Activated T-helper 17 cell treated with anti-CD3 and anti-CD28 coated beads, Interleukin-2, amount 50 U/mL, for 72 hours (primary cell): Measurements from ENCODE around the gene DAGLA. TPM values are rescaled to one million over a fixed set of nuclear protein-coding genes. Genes with fewer than 3 reads are reported as not detected.

Experiments used
- ATAC-seq: fragments of 150-1000 bp; cut with Tn5 transposase; replicated peaks from 2 replicates; pipeline ENCODE4 v1.10.0; 2021; ENCODE audit warnings: mild to moderate bottlenecking, moderate library complexity
- H3K27ac Mint-ChIP-seq: one replicate; pipeline ENCODE4 v1.8.0; 2022; ENCODE audit warnings: mixed read lengths
- H3K27me3 Mint-ChIP-seq: one replicate; pipeline ENCODE4 v1.8.0; 2022; ENCODE audit warnings: mixed read lengths
- H3K36me3 Mint-ChIP-seq: one replicate; pipeline ENCODE4 v1.8.0; 2022; ENCODE audit warnings: low read depth, mild to moderate bottlenecking, mixed read lengths
- H3K4me1 Mint-ChIP-seq: one replicate; pipeline ENCODE4 v1.8.0; 2022; ENCODE audit warnings: mixed read lengths
- H3K4me3 Mint-ChIP-seq: one replicate; pipeline ENCODE4 v1.8.0; 2022; ENCODE audit warnings: mild to moderate bottlenecking, mixed read lengths
- H3K9me3 Mint-ChIP-seq: one replicate; pipeline ENCODE4 v1.8.0; 2022; ENCODE audit warnings: mixed read lengths
- total RNA-seq, 2 donors: library from RNA; stranded (reverse); gene quantifications; one replicate each; pipeline ENCODE4 v1.2.3, GENCODE V29; 2022

DAGLA gene
- total RNA-seq, 2 donors from 2014 or later = 0.11 to 0.13 TPM

DNA sequence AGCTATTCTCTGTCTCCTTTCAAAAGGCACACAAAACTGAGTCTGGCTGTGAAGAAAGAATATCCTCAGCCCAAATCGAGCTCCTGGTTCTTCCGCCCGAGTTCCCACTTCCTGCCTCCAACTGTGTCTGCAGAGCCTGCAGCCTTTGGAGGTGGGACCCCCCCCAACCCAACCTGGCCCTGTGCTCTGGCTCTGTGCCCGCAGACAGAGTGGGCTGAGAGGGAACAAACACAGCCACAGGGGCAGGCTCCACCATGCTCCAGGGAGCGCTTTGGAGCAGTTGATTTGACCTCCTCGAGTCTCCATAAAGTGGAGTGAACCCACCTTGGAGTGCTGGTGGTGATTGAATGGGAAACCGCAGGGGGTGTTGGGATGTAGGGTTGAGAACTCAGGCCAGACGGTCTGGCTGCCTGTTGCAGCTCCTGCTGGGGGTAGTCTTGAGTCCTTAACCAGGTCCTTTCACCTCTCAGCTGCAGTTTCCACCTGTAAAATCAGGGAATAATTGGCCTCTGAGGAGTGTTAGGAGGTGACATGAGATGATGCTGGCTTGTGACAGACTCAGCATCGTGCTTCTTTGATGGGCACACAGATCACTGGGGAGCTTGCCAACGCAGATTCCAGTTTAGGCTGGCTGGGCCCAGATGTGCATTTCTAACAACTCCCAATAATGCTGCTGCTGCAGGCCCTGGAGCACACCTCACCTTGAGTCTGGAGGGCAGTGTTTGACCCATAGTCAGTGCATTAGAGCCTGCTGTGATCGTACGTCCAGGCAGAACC is 11.4 kb downstream of the DAGLA start:
- H3K36me3 Mint-ChIP-seq = no peaks in the 10 kb centered on the region
- peaks cover 8% of the 10 kb centered on the region for H3K4me1 Mint-ChIP-seq
- ATAC-seq = no peak
- no peaks in the 10 kb centered on the region for H3K27me3 Mint-ChIP-seq
- H3K4me3 Mint-ChIP-seq = no peak overlapping the region
- no peak overlapping the region for H3K27ac Mint-ChIP-seq
- no peaks in the 10 kb centered on the region for H3K9me3 Mint-ChIP-seq

DNA sequence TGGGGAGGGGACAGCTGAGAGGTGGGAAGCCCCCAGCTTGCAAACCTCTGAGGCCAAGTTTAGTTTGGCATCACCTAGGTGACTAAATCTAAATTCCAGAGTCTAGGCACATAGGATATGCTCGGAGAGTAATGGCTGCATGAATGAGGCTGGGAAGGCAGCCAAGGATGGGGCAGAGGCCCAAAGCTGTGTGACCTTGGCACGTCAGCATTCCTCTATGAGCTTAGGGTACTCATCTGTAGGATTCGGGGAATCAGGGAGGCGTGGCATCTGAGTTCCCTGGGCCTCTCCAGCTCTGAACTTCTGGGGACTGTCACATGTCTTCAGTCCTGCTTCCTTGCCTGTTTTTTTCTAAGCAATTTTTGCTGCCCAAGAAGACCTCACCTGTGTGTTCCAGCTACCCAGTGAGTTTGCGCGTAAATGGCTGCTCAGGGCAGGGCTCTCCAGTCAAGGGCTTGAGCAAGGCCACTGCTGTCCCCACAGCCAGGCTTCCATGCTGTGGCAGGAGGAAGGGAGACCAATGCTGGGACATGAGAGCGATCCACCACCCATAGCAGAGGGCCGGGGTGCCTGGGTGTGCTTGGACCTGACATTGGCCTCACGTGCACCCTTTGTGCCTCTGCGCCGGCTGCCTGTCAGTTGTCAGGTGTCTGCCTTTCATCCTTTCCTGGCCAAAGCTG is 13.9 kb downstream of the DAGLA start:
- no peaks in the 10 kb centered on the region for H3K36me3 Mint-ChIP-seq
- ATAC-seq = no peak

DNA sequence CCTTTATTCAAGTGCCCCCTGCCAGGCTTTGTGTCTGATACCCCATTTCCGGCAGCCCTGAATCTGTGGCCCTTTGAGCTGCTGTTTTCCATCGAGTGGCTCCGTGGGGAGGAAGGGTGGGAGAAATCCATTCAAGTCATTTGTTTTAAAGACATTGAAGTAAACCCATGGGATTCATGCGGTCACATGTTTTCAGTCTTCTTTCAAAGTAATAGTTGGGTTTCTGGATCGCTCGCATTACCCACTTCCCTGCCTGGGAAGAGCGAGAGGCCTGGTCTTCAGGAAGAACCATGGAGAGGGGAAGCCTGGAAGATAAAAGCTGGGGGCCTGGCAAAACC is 14.4 kb downstream of the DAGLA start:
- Mint-ChIP-seq H3K27ac (no peak overlapping the region), H3K27me3 (no peaks in the 10 kb centered on the region), H3K36me3 (no peaks in the 10 kb centered on the region), H3K4me3 (no peak overlapping the region), H3K9me3 (no peaks in the 10 kb centered on the region), H3K4me1 (peaks cover 8% of the 10 kb centered on the region)
- no peak for ATAC-seq

More for the DNA sequence above, 13.9 kb downstream of the DAGLA start:
- no peaks in the 10 kb centered on the region for H3K9me3 Mint-ChIP-seq
- no peaks in the 10 kb centered on the region for H3K27me3 Mint-ChIP-seq
- H3K4me3 Mint-ChIP-seq = no peak overlapping the region
- H3K27ac Mint-ChIP-seq = no peak overlapping the region
- peaks cover 8% of the 10 kb centered on the region for H3K4me1 Mint-ChIP-seq

DNA sequence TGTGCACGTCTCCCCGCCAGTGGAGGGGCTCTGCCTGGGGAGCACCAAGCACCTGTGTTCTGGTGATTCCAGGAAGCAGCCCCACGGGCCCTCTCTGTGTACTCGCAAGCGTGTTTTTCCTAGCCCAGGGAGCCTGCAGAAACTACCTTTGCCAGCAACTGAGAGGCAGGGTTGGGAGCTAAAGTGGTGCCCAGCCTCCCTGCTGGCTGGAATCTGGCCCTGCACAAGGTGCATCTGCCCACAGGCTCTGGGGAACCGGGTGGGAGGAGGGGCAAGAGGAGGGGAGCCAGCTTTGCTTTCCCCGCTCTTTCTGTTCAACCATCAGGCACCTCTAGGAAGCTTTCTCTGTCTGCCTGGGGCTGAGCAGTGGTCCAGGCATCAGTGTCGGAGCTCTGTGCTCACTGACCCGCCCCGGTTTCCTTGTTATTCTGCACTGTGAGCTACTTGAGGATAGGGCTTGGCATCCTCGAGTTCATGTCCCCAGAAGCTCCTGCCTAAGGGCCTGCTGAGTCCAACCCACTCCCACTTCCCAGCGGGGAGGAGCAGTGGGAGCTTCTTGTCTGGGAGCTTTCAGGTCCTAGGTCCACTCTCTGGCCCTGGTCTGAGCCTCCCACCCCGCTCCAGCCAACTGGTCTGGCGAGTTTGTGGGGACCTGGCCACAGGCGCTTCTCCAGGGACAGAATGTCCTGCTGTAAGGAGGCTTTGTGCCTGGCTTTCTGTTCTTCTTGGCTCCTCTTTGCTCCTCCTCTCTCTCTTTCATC is 14.9 kb downstream of the DAGLA start:
- no peaks in the 10 kb centered on the region for H3K36me3 Mint-ChIP-seq
- H3K27ac Mint-ChIP-seq = peak overlapping the region; percentile 95
- peaks cover 8% of the 10 kb centered on the region for H3K4me1 Mint-ChIP-seq
- H3K9me3 Mint-ChIP-seq = no peaks in the 10 kb centered on the region
- no peak for ATAC-seq
- H3K27me3 Mint-ChIP-seq = no peaks in the 10 kb centered on the region
- H3K4me3 Mint-ChIP-seq = peak overlapping the region; percentile 75

DNA sequence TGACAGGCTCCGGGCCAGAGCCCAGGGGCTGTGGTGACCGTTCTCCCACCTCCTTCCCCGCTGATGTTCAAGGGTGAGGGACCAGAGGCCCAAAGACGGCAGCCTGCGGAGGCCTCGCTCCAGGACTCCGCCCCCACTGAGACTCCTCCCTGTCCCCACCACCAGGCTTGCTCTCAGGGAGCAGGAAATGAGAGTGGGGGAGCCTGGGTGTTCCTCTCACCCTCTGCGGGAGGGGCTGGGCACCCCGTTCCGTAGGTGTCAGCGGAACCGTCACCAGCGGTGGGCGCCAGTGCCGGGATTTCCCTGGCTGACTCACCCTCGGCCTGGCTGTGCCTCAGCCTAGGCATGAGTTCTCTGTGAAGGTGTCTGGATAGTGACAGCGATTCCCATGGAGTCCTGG is 15.7 kb downstream of the DAGLA start:
- ATAC-seq = peak; percentile 99
- Mint-ChIP-seq H3K36me3 (no peaks in the 10 kb centered on the region), H3K27ac (peak overlapping the region; percentile 95), H3K4me1 (peaks cover 8% of the 10 kb centered on the region), H3K27me3 (no peaks in the 10 kb centered on the region), H3K4me3 (peak overlapping the region; percentile 75), H3K9me3 (no peaks in the 10 kb centered on the region)

DNA sequence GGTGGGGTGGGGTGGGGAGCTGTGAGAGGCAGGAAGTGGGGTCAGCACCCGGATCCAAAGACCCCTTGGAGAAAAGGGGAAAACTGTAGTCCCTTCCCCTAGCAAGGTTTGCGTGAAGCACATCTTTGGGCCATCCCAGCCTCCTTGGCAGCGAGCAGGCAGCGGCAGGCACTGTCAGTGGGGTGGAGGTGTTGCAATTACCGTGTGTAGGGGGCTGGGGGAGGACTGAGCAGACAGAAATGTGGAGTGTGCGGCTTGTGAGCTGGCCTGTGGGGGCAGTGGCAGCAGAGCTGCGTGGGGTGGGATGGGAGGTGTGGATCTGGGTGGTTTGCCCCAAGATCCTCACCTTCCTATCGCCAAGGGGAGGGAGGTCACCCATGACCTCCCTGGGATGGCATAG is 16.4 kb downstream of the DAGLA start:
- H3K27me3 Mint-ChIP-seq = no peaks in the 10 kb centered on the region
- peak overlapping the region; percentile 75 for H3K4me3 Mint-ChIP-seq
- no peaks in the 10 kb centered on the region for H3K36me3 Mint-ChIP-seq
- peaks cover 8% of the 10 kb centered on the region for H3K4me1 Mint-ChIP-seq
- no peak for ATAC-seq
- no peak overlapping the region for H3K27ac Mint-ChIP-seq
- H3K9me3 Mint-ChIP-seq = no peaks in the 10 kb centered on the region

DNA sequence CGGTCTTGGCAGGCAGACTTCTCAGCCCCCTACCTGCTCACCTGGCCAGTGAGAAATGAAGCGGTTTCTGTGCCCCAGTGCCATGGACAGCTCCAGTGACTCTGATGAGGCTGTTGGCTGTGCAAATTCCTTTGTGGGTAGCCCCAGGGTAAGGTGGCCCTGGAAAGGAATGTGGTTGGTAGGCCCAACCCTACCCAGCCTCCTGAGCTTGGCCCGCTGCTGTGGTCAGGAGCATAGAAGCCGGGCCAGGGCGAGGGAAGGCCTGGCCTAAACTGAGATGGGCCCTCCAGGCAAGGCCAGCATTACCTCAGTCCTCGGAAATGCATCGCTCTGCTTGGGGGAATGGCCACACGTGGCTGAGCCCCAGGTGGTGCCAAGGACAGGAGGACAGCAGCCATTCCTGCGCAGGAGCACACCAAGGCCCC is 16.9 kb downstream of the DAGLA start:
- Mint-ChIP-seq H3K27ac (no peak overlapping the region), H3K4me3 (peak overlapping the region; percentile 75), H3K4me1 (peaks cover 8% of the 10 kb centered on the region), H3K27me3 (no peaks in the 10 kb centered on the region), H3K9me3 (no peaks in the 10 kb centered on the region), H3K36me3 (no peaks in the 10 kb centered on the region)
- ATAC-seq = no peak

DNA sequence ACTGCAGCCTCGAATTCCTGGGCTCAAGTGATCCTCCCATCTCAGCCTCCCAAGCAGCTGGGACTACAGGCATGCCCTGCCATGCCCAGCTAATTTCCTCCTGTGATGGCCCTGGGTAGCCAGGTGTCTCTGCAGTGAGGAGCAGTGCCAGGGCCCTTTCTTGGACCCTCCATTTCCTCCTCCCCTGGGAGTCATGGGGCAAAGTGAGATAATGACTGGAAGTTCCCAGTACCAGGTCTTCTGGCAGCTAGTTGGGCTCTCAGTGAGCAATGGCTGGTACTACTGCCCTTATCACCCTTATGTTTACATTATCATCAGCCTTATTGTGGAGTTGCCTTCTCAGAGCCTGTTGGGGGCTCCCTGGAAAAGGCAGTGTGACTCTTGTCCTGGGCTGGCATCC is 17.6 kb downstream of the DAGLA start:
- Mint-ChIP-seq H3K4me1 (peaks cover 8% of the 10 kb centered on the region), H3K36me3 (no peaks in the 10 kb centered on the region), H3K27ac (peak overlapping the region; percentile 63), H3K9me3 (no peaks in the 10 kb centered on the region), H3K4me3 (peak overlapping the region; percentile 28), H3K27me3 (no peaks in the 10 kb centered on the region)
- ATAC-seq = no peak

DNA sequence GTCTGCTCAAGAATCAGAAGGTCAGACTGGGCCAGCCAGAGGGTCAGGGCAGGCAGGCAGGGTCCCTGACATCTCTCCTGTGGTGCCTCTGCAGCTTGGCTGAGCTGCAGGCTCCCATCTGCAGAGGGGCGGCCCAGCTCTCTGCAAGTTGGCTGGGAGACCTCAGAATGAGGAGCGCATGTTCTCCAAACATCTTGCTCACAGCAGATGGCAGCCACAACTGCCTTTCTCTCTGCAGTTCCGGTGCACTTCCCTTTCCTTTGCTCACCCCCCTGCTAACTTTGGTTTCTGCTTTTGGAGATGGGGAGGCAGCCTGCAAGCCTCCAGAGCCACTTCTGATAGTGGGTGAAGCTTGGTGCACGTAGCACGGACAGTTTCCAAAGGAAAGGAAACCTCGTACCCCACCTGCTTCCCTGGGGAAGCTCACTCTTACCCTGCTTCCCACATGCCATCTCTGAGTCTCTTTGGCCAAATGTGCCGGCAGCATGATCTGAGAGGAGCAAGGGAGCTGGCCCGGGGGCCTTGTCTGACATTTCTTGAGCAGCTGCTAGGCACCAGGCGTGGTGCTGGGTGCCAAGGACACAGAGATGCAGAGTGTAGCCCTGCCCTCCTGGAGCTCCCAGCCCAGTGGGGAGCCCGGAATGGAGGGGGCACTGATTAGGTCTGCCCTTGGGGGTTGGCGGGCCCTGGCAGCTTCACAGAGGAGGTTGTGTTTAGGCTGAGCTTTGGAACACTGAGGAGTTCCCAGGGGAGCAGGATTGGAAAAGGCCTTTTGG is 18.2 kb downstream of the DAGLA start:
- H3K4me1 Mint-ChIP-seq = peaks cover 8% of the 10 kb centered on the region
- no peaks in the 10 kb centered on the region for H3K27me3 Mint-ChIP-seq
- H3K4me3 Mint-ChIP-seq = peak overlapping the region; percentile 28
- H3K9me3 Mint-ChIP-seq = no peaks in the 10 kb centered on the region
- H3K36me3 Mint-ChIP-seq = no peaks in the 10 kb centered on the region
- peak overlapping the region; percentile 63 for H3K27ac Mint-ChIP-seq
- no peak for ATAC-seq

DNA sequence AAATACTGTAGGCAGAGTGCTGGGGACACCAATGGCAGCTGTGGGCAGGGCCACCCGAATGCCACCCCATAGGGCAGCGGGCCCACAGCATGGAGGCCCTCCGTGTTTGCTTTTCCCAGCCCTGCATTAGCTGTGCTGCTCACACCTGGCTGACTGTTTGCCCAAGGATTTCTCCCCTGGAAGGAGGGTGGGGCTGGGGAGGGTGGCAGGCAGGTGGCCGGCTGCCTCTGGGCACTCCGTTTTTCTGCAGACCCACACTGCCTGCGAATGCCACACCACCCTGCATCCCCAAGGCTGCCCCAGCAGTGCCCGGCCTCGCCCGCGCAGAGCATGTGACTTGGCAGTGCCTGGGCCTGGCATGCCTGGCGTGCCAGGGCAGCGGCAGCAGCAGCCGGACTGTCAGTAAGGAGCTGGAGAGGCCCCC is 19.6 kb downstream of the DAGLA start:
- H3K27ac Mint-ChIP-seq = no peak overlapping the region
- H3K27me3 Mint-ChIP-seq = no peaks in the 10 kb centered on the region
- no peaks in the 10 kb centered on the region for H3K9me3 Mint-ChIP-seq
- H3K36me3 Mint-ChIP-seq = no peaks in the 10 kb centered on the region
- H3K4me3 Mint-ChIP-seq = no peak overlapping the region
- peaks cover 8% of the 10 kb centered on the region for H3K4me1 Mint-ChIP-seq
- ATAC-seq = no peak

DNA sequence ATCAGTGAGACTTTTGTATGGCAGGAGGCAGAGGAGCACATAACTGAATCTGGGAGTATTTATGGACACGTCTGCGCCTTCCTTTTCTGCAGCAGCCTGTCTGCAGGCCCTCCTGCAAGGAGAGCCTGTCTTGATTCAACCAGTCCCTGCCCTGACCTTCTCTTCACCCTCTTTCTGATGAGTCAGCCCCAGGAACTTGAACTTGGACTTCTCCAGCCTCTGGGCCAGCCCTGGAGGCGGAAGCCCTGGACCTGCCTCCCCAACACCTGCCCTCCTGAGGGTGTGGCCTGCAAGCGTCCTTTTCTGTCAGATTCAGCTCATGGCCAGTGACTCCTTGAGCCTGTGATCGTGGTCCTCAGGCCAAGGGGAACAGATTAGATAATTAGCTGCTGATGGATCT is 20.0 kb downstream of the DAGLA start:
- Mint-ChIP-seq H3K4me1 (peaks cover 8% of the 10 kb centered on the region), H3K9me3 (no peaks in the 10 kb centered on the region), H3K27me3 (no peaks in the 10 kb centered on the region), H3K4me3 (no peak overlapping the region), H3K36me3 (no peaks in the 10 kb centered on the region), H3K27ac (no peak overlapping the region)
- no peak for ATAC-seq

DNA sequence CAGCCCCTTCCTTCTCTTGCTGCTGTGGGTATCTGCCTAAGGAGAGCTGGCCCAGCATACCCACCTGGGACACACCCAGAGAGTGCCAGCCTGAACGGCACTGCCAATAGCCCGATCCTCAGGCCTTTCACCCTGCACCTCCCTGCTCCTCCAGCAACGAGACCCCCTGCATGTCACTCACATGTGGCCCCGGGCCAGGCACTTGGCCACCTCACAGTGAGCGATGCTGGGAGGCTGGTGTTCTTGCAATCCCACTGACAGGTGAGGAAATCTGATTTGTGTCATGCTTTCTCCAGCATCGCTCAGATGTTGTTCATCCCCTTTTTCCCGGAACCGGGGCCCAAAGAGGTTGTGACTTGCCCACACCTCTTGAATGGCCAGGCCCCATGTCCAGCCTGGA is 20.5 kb downstream of the DAGLA start:
- H3K4me1 Mint-ChIP-seq = peaks cover 5% of the 10 kb centered on the region
- no peak overlapping the region for H3K27ac Mint-ChIP-seq
- H3K9me3 Mint-ChIP-seq = no peaks in the 10 kb centered on the region
- ATAC-seq = no peak
- no peaks in the 10 kb centered on the region for H3K27me3 Mint-ChIP-seq
- no peak overlapping the region for H3K4me3 Mint-ChIP-seq
- H3K36me3 Mint-ChIP-seq = no peaks in the 10 kb centered on the region

DNA sequence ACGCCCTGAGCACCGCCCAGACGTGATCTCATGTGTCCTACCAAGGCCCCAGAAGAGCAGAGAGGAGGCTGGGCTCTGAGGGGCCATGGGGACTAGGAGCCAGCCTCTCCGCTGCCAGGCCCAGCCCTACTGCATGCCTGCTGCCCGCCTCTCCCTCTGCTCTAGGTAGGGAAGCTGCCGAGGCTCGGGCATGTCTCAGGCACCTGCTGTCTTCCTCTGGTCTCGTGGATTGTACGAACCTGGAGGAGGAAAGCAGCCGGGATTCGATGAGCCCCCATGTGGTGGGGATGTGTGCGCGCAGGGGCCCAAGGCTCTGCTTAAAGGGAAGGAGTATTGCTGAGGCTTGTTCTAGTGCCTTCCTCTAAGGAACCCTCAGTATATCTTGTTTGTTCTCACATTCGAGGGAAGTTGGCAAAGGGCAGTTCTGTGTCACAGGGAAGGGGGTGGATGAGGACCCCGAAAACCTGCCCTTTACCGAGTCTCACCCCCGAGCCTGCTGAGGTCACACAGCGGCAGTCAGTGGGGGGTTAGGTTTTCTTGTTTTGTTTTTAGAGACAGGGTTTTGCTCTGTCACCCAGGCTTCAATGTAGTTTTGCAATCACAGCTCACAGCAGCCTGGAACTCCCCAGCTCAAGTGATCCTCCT is 21.2 kb downstream of the DAGLA start:
- no peak overlapping the region for H3K4me3 Mint-ChIP-seq
- H3K27me3 Mint-ChIP-seq = no peaks in the 10 kb centered on the region
- H3K27ac Mint-ChIP-seq = no peak overlapping the region
- H3K4me1 Mint-ChIP-seq = no peaks in the 10 kb centered on the region
- H3K36me3 Mint-ChIP-seq = no peaks in the 10 kb centered on the region
- no peak for ATAC-seq
- H3K9me3 Mint-ChIP-seq = no peaks in the 10 kb centered on the region
